T47D (cell line): ENCODE results near the gene POU3F3.

Experiments used
- DNase-seq, 2 experiments: peaks; one replicate each; pipeline versions ENCODE4 v3.0.0 to v3.0.0-alpha.2; 2011 to 2012; ENCODE audit warnings: low read depth in 1 of 2, low spot score in 1 of 2
- JUND ChIP-seq: IDR thresholded peaks from 2 replicates; pipeline ENCODE4 v1.6.1; 2012; ENCODE audit warnings: low read depth
- in situ Hi-C: cut with HindIII; loops from 2 replicates; pipeline ENCODE4 v1.10.0; 2016; ENCODE audit warnings: low sequenced_read_pairs, low pct_unique_long_range_greater_than_20kb

Gene POU3F3

DNA sequence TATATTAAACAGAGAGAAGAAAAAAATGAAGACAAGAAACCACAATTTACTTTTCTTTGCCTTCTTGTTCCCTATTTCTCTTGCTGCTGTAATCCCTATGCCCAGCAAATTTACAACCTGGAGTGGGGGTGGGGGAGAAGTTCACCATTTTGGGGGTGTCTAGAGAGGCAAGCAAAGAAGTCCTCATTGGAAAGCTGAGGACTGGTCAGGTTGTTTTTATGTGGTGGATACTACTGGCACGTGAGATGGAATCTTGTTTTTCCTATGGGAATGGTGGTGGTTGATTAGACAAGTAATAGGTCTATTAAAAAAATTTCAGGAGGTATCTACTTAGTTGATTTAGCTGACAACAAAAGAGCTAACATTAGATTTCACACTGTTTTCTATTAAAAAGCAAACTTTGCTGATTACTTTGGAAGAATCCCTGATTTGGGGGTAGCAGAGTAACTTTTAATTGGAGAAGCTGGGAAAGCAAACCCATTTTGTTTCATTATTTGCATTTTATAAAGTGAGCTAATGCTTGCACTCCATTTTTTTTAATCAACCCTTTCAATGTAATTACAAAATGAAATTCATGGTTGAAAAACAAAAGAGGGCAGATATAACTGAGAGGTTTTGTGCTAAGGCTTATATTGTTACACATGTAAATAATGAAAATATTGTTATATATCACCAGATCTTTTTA is 6.0 kb downstream of the POU3F3 start:
- in situ Hi-C loops = no loop called here
- no peak for DNase-seq
- TF ChIP-seq JUND = no peak

DNA sequence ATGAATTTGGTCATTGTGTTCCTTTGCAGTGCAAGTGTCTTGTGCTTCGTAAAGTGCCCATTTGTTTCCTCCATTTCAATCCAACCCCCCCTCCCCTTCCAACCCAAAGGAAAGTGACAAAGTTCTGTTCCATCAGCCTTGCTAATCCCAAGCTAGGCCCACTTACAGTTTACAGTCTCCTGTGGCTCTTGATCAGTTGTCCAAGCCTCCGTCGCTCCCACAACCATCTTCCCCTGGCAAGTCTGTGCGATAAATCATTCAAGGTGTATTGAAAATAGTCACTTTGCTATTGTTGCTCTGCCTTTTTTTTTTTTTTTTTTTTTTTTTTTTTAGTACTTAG is 6.5 kb downstream of the POU3F3 start:
- TF ChIP-seq JUND = no peak
- in situ Hi-C loops = no loop called here
- DNase-seq = no peak

DNA sequence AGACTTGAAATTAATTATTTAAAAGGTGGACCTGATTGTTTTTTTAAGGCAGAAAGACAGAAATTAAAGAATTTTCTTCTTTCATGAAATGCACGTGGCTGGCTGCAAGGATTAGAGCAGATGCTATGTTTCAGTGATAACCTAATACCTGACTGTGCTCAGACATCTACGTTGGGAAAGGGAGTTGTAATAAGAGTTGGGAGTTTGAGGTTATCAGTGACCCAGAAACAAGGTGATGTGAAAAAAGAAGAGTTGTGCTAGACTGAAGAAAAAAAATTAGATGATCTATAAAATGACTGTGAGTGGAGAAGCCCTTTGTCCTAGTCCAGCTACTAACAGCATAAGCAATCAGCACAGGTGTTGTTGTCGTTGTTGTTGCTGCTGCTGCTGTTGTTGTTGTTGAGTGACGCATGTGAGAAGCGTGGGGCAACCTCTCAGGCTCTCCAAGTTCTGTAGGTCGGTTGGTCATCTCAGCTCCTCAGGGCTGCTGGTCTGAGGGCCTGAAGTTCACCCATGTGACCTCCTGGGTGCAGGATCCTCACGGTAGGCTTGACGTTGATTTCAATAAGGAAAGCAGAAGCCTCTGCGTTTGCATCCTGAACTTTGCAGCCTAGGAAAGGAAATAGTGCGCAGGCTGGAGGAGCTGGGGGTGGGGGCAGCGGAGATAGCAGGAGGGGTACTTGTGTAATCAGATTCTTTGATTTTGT is 7.6 kb downstream of the POU3F3 start:
- in situ Hi-C loops = no loop called here
- no peak for TF ChIP-seq JUND
- no peak for DNase-seq

DNA sequence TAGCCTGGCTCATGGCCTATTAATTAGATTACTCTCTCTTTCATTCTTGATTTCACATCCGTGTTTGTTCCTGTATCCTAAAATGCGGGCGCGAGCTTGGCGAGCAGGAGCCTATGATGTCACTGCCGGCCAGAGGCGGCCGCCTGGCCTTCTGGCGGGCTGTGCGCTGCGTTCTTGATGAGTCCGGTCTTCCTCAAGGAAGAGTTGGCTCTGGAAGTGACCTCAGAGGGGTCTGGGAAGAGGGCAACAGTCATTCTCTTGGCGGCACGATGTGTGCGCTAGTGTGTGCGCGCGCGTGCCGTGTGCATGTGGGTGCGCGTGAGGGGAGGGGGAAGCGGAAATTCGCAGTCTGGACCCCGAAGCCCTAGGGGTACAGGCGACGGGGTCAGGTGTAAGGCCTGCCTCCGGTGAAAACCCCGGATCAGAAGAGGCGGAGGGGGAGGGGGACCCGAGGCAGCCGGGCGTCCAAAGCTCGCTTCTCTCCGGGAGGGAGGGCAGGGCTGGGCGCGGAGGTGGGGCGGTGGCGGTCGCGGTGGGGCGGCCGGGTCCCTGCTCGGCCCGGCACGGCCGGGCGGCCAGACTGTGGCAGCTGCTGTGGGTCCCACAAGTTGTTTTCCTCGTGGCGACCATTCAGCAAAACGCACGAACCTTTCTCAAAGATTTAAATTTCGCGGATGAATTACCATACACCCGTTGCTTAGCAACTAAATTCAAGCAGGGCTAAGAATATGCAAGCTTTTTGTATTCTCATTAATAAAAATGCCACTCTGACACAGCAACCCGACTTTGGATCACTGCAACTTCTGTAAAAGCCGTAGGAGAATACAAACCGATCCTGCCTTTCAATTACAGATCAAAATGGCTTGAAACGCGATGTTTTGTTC is 8.4 kb downstream of the POU3F3 start:
- in situ Hi-C loops = no loop called here
- no peak for TF ChIP-seq JUND
- no peak for DNase-seq

DNA sequence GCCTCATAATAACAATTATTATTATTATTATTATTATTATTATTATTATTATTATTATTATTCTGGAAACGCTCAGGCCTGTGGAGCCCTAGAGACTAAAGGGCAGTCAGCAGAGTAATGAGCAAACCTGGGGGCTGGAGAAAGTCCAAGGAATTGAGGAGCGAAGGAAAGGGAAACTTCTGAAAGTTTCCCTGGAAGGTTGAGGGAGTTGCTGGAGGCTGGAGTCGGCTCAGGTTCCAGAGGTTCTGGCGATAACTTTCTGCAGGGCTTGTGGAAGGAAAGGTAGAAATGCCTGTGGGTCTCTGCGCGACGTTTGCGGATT is 9.2 kb downstream of the POU3F3 start:
- no peak for DNase-seq
- in situ Hi-C loops = no loop called here
- TF ChIP-seq JUND = no peak

DNA sequence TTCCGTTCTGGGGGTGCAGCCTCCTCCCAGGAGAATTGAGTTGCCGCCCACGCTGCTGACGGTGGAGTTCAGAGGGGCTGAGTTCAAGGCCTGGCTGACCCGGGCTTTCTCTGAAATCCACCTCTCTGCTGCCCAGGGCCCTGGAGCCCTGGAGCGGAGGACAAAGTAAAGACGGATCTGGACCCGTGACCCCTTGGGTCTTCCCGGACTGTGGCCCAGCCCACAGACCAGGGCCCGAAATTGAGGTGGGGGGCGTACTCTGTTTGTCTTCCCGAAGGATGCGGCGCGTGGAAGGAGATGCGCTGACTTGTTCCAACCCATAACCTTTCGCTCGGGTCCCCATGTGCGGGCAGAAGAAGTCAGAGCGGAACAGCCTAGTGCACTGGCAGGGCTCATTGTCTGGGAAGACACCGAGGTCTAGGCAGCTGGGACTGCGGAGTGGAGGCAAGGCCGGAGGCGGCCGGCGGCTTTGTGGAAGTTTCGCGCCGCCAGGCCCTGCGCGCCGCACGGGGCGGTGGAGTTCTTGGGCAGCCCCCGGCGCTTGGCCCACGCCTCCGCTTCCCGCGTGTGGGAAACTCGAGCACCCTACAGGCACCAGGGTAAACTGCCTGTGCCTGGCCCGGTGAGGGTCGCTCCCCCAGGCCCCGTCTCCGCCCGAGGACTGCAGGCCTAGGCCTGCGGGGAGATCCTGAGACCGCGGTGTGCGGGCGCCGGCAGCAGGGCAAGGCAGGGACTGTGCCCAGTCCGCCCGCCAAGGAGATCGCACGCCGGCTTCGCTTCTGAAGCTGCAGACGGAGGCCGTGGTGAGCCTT is 9.8 kb downstream of the POU3F3 start:
- no peak for TF ChIP-seq JUND
- DNase-seq = no peak
- in situ Hi-C loops = no loop called here

DNA sequence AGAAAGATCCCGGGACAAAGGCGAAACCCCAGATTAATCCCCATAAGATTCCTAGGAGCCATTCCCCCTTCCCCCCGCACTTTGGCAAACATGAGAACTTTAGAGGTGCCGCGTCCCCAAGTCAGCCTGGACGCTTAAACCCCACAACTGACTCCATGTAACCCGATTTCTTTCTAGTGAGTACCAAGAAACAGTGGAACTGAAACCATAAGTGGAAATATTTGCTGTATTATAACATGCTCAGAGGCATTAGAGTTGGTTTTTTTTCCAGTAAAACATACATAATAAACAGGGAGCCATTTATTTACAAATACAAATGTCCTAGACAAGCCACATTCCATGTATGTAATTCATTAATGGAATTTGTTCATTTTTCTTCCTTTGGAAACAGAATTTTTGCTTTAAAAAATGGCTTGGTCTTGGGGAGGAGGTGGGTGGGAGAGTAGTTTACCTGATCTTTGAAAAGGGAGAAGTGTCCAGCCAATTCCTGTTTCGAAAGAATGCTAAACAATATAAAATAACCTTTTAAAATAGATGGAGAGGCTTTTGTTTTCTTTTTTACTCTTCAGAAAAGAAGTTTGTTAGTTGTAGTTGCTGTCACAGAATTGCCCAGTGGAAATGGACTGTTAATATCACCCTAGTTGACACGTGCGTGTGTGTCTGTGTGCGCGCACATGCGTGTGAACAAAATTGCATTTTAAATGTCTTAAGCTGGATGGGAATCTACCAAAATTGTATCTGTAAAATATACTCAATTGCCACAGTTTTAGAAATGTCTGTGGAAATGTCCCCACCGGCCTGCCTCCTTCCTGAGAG is 10.6 kb downstream of the POU3F3 start:
- DNase-seq = no peak
- no peak for TF ChIP-seq JUND
- in situ Hi-C loops = no loop called here

DNA sequence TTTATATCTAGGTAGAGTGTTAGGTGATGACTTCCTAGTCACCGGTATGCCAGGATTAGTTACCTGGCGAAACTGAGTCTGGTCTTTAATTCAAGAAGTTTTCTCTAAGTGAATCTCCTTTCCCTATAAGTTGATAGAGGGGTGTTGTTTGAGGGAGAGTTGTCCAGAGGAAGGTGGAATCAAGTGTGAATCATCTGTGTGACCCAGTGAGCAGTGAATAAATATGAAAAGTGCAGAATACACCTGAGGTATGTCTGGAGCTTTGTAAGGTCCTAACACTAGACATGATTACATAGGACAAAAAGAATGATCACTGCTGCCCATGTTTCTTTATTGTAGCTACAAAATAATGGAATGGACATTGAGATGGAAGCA is 11.2 kb downstream of the POU3F3 start:
- no peak for TF ChIP-seq JUND
- DNase-seq = no peak
- in situ Hi-C loops = no loop called here

DNA sequence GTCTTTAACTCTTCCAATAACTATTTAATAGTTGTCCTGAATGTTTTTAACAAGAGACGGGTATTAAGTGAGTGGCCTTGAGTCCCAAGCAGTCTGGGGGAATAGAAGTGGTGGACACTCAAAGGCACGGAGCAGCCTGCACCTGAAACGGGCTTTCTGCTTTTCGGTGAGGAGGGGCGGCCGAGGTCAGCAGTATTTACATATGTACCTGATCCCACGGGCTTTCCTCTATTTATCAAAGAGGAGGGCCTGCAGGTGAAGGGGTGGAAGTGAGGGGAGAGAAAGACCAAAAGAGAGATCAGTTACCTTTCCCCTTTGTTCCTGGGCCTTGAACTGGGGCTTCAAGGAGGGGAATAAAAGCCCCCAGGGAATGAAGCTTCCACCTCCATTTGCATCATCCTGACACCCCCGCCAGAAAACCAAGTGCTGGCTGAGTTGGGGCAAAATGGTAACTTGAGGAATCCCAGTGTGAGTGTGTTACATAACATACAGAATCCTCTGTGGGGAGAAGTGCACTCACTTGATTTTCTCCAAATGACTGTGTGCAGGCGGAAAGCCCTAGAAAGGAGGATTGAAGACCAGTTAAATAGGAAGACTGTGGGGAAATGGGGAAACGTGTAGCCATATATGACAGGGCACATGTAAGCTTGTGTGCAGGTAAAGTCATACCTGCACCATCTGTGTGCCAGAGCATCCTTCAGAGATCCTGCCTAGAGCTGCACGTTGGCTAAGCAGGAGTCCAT is 12.4 kb downstream of the POU3F3 start:
- TF ChIP-seq JUND = no peak
- no peak for DNase-seq
- in situ Hi-C loops = no loop called here

DNA sequence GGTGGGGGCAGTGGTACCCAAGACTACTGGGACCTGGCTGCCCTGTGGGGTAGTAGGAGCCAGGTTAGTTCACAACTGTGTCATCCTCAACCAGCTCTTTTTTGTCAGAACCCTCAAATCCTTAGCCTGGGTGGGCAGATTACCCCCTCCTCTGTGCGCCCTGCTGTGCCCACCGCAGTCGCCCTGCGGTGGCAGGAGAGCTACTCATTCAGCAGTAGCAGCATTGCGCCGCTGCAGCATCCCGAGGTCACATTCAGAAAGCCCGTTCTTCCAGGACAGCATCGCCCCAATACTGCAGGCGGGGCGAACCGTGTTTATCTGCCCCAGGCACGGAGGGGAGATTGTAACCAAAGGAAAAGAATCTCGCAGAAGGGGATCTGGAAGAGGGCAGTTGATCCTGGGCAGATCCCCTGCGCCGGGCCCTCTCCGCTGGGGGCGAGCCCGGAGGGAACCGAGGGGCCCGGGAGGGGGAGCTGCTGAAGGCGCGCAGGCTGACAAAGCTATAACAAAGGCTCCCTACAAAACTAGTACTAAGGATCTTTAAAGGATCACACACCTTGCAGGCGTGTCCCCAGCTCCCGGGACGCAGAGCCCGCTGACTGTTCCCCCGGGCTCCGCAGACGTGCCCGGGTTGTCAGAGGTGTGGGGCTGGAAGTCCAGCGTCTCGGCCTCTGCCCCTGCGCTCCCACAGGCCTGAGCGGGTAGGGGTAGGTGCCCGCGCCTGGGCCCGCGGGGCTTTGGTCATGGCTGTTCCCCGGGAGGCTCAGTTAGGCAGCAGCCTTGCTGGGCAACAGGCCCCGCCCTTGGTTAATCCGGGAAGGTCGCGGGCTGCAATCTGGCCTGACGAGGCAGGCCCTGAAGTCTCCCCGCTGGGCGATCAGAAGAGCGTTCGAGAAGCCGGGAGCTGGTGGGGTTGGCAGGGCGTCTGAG is 13.2 kb downstream of the POU3F3 start:
- TF ChIP-seq JUND = no peak
- in situ Hi-C loops = no loop called here
- no peak for DNase-seq
